Activated CD4-positive, alpha-beta T cell treated with anti-CD3 and anti-CD28 coated beads, Interleukin-2, Interleukin-6, amounts not matched to agents 100 ng/mL and 50 ng/mL, durations not matched to agents 16 hours and 8 hours (primary cell): Measurements from ENCODE around the gene BCAR3.
"Not testable (repeated sequence)": the region's sequence is repeated elsewhere in the genome, so short reads cannot be mapped to it uniquely, and the experiment has no call there.

Experiments used
- DNase-seq: peaks from one replicate; pipeline ENCODE4 v3.0.0-alpha.2; 2020

BCAR3 gene

GRCh38 chr1:93687542-93687941 lies 5.9 kb upstream of the BCAR3 start:
- no peak for DNase-seq

- DNase-seq = no peak
Measured at GRCh38 chr1:93686504-93687250, 5.0 kb upstream of the BCAR3 start.

- DNase-seq = no peak
Measured at GRCh38 chr1:93685918-93686317, 4.3 kb upstream of the BCAR3 start.

- DNase-seq = no peak
Measured at GRCh38 chr1:93683234-93683633, 1.6 kb upstream of the BCAR3 start.

GRCh38 chr1:93681989-93682412 lies 364 bp upstream of the BCAR3 start:
- DNase-seq = no peak

- peak; percentile 68 for DNase-seq
Measured at GRCh38 chr1:93680420-93681100, 1.1 kb downstream of the BCAR3 start.

- DNase-seq = no peak
Measured at GRCh38 chr1:93680076-93680419, 1.6 kb downstream of the BCAR3 start.

GRCh38 chr1:93679546-93679945 lies 2.1 kb downstream of the BCAR3 start:
- DNase-seq = no peak

- DNase-seq = no peak
Measured at GRCh38 chr1:93678946-93679480, 2.6 kb downstream of the BCAR3 start.

- DNase-seq = no peak
Measured at GRCh38 chr1:93678491-93678890, 3.1 kb downstream of the BCAR3 start.

- no peak for DNase-seq
Measured at GRCh38 chr1:93677729-93678128, 3.9 kb downstream of the BCAR3 start.

- no peak for DNase-seq
Measured at GRCh38 chr1:93676427-93676826, 5.2 kb downstream of the BCAR3 start.

- no peak for DNase-seq
Measured at GRCh38 chr1:93675931-93676330, 5.7 kb downstream of the BCAR3 start.

- DNase-seq = no peak
Measured at GRCh38 chr1:93675271-93675670, 6.4 kb downstream of the BCAR3 start.

GRCh38 chr1:93674071-93674470 lies 7.6 kb downstream of the BCAR3 start:
- not testable (repeated sequence) for DNase-seq

- no peak for DNase-seq
Measured at GRCh38 chr1:93673163-93673829, 8.3 kb downstream of the BCAR3 start.

- DNase-seq = no peak
Measured at GRCh38 chr1:93672477-93673162, 9.0 kb downstream of the BCAR3 start.

- no peak for DNase-seq
Measured at GRCh38 chr1:93672069-93672468, 9.6 kb downstream of the BCAR3 start.

GRCh38 chr1:93671099-93671621 lies 10.5 kb downstream of the BCAR3 start:
- DNase-seq = no peak

- DNase-seq = no peak
Measured at GRCh38 chr1:93670141-93670540, 11.5 kb downstream of the BCAR3 start.

GRCh38 chr1:93669369-93669768 lies 12.3 kb downstream of the BCAR3 start:
- no peak for DNase-seq

GRCh38 chr1:93668951-93669350 lies 12.7 kb downstream of the BCAR3 start:
- no peak for DNase-seq

- no peak for DNase-seq
Measured at GRCh38 chr1:93668121-93668520, 13.5 kb downstream of the BCAR3 start.
